LNCAP (cell line): ENCODE data around the gene LEUTX.

Source experiments
- CTCF ChIP-seq: fragments of 450-650 bp; IDR thresholded peaks from 2 replicates; pipeline ENCODE4 v1.5.1; 2017; ENCODE audit warnings: mild to moderate bottlenecking

Gene LEUTX

GRCh38 chr19:39819786-39820185 is 41.1 kb downstream of the LEUTX start:
- TF ChIP-seq CTCF = no peak

DNA sequence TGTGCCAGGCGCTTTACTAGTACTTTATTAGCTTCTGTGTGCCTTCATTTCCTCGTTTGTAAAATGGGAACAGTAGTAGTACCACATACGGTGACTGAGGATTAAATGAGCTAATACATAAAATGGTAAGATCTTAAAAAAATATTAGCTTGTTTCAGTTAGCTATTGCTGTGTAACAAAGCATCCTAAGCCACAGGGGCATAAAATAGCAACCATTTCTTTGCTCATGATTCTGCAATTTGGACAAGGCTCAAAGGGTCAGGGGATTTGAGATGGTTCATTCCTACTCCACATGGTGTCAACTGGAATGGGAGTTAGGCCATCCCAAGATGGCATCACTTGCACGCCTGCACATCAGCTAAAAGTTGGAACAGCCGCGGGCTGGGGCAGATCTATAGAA is 42.0 kb downstream of the LEUTX start:
- TF ChIP-seq CTCF = no peak

GRCh38 chr19:39823686-39824085 is 45.0 kb downstream of the LEUTX start:
- TF ChIP-seq CTCF = no peak

GRCh38 chr19:39824143-39825092 is 45.8 kb downstream of the LEUTX start:
- no peak for TF ChIP-seq CTCF

DNA sequence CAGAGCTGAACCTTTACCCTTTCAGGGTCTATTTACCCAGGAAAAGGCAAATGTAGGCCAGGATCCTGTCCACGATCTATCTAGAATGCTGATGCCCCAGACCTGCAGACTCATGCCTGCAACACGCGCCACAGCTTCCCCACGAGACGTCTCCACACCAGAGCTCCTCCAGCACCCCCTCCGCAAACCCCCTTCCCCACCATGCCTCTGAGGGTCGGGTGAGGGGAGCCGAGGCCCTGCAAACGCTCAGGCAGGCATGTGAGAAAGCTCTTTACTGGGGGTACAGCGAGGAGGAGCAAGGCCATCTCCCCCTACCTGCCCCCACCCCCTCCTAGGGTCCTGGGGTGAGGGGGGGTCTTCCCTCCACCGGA is 46.4 kb downstream of the LEUTX start:
- TF ChIP-seq CTCF = no peak

DNA sequence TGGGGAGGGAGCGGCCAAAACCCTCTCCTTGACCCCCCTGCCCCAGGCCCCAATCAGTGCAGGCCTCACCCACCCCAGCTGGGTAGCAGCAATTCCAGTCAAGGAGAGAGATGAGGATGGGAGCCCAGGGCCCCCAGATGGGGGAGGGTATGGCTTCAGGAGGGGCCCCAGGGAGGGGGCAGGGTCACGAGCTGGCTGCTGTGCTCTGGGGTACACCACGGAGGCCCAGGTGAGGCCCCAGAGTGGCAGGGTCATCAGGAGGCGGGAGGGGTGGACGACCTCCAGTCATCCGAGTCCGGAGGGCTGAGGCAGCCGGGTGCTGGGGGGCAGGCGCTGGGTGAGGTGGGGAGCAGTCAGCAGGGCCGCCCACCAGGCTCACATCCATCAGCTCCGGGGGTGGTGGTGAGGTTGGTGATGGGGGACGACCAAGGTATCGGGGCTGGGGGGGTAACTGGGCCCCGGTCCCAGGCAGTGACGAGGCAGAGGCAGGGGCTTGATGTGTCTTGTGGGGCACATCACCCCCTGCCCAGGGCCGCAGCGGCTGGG is 47.0 kb downstream of the LEUTX start:
- no peak for TF ChIP-seq CTCF

DNA sequence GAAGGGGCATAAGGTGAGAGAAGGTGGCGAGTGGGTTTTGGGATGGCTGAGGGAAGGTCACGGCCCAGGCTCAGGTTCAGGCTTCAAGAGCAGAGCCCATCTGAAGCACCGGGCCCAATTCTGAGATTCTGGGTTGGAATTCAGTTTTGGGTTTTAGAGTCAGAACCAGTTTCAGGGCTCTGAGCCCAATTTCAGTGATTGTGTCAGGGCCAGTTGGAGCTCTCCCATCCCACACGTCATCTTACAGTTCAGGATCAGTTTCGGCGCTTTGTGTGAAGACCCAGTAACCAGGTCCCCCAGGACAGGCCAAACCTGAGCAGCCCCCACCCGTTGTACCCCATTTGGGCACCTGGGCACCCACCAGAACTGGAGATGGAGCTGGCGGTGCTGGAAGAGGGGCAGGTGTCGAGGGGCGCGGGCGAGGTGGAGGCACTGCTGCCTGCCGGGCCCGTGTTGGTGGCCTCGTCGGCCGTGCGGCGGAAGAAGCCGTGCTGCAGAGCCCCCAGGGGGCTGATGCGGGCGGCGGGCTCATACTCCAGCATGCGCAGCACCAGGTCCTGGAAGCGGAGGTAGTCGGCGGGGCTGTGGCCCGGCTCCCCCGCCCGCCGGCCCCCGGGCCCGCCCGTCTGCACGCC is 47.8 kb downstream of the LEUTX start:
- TF ChIP-seq CTCF = no peak
